NCI-H82 treated with DMSO at 0.1 percent for 48 hours (cell line): Measurements from ENCODE around the gene WDHD1.
"Not testable (repeated sequence)": the region's sequence is repeated elsewhere in the genome, so short reads cannot be mapped to it uniquely, and the experiment has no call there.

Source experiments
- DNase-seq: peaks from one replicate; lab custom pipeline; 2025; ENCODE audit not compliant: unreplicated experiment; lab: John Stamatoyannopoulos, UW

Gene WDHD1

DNA sequence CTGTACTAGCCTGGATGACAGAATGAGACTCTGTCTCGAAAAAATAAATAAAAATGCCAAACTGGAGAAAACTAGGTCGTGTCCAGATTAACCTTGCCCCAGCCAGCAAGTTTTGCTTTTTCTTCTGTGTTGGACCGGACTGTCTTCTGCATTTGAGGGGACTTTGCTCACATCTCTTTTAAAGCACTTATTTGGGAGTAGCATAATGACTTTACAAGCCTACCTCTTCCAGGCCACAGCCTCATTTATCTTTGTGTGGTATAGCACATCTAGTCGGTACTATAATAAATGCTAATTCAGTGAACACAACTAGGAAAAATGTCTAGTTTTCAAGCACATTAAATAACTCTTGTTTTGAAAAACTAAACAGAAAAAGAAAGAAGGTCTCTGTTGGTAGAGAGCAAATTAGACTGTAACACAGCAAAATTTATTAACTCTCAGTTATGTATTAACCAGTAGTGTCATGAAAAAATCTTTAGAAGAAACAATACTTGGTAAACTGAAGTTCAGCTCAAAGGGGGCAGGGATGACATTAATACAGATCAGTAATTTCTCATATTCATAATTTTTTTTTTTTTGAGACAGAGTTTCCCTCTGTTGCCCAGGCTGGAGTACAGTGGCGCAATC is 52.0 kb downstream of the WDHD1 start:
- DNase-seq: no peak

DNA sequence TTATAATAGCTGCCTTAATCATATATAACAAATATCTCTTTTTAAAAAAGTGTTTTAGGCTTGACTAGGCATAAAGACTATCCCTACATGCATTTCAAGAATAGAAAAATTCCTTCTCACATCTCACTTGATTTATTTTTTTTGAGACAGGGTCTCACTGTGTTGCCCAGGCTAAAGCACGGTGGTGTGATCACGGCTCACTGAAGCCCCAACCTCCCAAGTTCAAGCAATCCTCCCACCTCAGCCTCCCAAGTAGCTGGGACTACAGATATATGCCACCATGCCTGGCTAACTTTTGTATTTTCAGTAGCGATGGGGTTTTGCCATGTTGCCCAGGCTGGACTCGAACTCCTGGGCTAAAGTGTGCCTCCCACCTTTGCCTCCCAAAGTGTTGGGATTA is 59.4 kb downstream of the WDHD1 start:
- no peak for DNase-seq

DNA sequence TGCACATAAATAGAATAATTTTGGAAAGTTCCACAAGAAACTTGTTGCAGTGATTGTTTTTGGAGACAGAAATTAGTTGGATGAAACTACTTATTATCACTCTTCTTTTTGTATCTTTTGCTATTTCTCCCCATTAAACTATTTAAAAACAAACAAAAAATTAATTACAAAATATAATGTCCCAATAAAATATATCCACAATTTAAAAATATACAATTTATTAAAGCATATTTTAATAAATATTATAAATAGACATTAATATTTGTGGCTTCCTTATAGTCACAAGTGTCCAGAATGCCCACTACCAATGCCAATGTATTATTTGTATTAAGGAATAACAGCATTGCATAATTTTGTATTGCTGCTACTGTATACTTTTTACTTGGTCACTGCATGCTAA is 71.8 kb downstream of the WDHD1 start:
- DNase-seq: no peak

DNA sequence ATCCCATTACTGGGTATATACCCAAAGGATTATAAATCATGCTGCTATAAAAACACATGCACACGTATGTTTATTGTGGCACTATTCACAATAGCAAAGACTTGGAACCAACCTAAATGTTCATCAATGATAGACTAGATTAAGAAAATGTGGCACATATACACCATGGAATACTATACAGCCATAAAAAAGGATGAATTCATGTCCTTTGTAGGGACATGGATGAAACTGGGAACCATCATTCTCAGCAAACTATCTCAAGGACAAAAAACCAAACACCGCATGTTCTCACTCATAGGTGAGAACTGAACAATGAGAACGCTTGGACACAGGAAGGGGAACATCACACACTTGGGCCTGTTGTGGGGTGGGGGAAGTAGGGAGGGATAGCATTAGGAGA is 73.3 kb downstream of the WDHD1 start:
- DNase-seq: not testable (repeated sequence)

DNA sequence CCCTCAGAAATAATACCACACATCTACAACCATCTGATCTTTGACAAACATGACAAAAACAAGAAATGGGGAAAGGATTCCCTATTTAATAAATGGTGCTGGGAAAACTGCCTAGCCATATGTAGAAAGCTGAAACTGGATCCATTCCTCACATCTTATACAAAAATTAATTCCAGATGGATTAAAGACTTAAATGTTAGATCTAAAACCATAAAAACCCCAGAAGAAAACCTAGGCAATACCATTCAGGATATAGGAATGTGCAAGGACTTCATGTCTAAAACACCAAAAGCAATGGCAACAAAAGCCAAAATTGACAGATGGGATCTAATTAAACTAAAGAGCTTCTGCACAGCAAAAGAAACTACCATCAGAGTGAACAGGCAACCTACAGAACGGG is 74.1 kb downstream of the WDHD1 start:
- not testable (repeated sequence) for DNase-seq

DNA sequence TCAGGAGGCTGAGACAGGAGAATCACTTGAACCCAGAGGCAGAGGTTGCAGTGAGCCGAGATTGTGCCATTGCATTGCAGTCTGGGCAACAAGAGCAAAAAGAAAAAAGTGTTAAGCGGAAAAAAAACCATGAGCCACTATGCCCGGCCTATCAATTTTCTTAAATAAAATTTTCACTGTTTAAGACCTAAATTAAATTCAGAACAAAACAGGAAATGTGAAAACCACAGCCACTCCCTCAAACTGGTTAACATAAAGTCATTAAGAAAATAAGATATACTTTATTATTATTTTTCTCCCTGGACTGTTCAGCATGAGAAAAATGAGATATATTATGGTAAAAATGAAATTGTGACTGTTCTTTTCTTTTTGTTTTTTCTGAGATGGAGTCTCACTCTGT is 79.7 kb downstream of the WDHD1 start:
- DNase-seq: no peak

DNA sequence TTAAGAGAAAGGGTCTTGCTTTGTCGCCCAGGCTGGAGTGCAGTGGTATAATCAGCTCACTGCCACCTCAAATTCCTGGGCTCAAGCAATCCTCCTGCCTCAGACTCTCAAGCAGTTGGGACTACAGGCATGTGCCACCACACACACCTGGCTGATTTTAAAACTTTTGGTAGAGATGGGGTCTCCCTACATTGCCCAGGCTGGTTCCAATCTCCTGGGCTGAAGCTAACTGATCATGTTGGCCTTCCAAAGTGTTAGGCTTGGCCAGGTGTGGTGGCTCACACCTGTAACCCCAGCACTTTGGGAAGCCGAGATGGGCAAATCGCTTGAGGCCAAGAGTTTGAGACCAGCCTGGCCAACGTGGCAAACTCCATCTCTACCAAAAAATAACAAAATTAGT is 80.4 kb downstream of the WDHD1 start:
- no peak for DNase-seq

DNA sequence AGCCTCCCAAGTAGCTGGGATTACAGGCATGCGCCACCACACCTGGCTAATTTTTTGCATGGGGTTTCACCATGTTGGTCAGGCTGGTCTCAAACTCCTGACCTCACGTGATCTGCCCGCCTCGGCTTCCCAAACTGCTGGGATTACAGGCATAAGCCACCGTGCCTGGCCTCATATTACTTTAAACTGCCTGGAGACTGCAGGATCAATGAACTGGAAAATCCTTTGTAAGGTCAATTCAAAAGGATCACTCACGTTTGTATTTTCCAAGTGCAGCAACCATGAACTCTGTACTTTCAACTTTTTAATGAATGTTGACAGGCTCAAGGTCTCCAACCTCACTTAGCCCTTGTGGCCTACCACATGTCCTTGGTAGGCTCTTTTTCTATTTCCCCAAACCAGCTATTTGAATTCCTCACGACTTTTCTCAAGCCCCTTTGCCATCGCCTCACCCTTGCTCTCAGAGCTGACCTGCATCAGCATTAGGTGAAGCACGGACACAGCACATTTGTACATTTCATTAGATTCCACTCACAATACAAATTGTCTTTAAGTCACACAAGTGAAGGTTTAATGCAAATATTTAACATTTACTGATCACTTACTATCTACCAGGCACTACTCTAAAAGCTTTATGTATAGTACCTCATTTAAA is 82.0 kb downstream of the WDHD1 start:
- no peak for DNase-seq

DNA sequence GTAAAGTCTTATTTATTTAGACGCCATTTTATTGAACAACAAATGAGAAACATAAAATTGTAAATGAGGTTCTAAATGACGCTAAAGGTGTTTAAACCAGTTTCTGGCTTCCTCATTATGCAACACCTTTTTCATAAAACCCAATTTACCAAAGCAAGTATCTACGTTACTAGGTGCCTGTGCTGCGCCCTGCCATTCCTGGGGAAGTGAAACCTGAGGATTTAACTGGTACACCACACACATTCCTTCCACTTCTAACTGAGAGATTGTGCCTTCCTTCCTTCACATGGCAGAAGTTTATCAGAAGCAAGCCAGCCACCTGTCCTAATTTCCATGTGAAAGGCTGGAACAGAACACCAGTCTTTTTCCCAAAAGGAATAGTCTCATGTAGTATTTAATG is 84.0 kb downstream of the WDHD1 start:
- no peak for DNase-seq

DNA sequence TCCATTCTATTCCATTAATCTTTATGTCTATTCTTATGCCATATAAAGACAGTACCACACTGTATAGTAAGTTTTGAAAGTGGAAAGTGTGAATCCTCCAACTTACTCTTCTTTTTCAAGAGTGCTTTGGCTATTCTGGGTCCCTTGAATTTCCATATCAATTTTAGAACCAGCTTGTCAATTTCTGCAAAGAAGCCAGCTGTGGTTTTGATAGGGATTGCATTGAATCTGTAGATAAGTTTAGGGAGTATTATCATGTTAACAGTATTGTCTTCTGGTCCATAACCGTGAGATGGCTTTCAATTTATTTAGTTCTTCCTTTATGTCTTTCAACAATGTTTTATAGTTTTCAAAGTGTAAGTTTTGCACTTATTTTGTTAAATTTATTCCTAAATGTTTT is 90.1 kb downstream of the WDHD1 start:
- no peak for DNase-seq

DNA sequence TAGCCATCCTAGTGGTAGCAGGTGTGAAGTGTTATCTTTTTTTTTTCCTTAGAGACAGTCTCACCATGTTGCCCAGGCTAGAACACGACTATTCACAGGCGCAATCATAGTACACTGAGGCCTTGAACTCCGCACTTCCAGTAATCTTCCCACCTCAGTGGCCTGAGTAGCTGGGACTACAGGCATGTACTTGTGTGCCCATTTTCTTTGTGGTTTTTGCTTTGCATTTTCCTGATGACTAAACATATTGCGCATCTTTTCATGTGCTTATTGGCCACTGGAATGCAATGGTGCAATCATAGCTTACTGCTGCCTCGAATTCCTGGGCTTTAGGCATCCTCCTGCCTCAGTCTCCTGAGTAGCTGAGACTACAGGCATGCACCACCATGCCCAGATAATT is 90.9 kb downstream of the WDHD1 start:
- DNase-seq: no peak

DNA sequence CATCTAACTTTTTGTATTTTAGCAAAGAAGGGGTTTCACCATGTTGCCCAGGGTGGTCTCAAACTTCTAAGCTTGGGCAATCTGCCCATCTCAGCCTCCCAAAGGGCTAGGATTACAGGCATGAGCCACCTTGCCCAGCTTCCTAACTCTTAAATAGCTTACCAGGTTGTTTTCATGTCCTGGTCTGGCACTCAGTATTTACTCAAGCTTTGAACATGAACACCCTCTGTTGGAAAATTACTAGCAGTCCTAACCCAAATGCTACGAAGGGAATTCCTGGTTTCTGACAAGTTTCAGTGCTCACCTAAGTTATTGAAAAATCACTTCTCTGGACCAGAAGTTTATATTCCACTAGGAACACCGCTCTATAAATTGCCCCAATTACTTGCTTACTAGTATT is 91.8 kb downstream of the WDHD1 start:
- DNase-seq: no peak

DNA sequence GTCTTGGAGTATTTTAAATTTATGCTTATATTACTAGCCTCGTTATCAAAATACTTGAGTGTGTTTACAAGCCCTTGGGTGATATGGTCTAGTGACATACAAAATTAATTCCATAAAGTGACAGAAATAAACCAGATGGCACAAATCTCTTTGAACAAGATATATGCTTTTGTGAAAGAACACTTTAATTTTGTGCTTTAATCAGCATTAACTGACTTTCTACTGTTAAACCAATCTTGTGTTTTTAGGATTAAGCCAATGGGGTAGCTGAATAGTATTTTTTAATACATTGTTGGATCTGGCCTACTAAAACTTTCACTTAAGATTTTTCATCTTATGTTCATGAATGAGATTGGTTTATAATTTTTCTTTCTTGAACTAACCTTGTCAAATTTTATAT is 93.9 kb downstream of the WDHD1 start:
- DNase-seq: no peak

DNA sequence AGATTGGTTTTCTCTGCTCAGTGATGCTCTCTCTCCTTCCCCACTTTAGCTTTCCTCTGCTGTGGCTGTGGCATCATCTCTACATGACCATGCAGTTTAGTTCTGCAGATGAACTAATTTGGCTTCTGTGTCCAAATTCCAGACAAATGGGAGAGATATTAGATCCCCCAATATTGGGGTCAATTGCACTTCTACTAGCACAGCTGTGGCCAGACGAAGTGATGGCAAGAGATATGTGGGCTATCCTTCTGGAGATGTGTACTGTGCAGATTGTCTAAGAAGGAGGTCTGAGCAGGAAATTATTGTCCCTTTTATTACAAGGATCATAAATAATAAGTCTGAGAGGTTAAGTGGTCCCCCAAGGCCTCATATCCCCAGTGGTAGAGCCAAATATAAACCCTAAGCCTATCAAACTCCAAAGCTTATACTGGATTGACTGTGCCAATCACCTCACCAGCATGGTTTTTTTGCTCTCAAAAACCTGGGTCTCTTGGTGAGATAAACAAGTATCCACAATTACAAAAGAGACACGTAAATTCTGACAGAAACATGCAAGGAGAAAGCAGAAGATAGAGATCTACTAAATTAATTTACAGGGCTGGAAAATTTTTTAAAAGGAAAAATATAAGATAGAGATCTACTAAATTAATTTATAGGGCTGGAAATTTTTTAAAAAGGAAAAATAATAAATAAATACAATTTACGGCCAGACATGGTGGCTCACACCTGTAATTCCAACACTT is 95.1 kb downstream of the WDHD1 start:
- no peak for DNase-seq

DNA sequence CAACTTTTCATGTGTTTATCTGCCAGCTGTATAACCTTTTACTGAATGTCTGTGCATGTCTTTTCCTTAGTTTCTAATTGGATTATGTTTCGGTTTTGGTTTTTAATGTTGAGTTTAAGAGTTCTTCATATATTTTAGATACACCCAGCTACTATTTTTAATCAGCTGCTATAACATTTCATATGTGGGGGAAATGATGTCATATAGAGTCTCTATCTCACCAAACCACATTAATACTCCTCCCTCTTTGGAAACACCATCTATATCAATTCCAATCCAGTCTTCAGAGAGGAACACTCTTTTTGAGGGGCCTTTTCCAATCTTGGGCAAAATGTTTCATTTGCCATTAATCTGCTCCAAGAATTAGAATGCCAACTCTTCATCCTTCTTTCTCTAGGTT is 95.8 kb downstream of the WDHD1 start:
- no peak for DNase-seq

DNA sequence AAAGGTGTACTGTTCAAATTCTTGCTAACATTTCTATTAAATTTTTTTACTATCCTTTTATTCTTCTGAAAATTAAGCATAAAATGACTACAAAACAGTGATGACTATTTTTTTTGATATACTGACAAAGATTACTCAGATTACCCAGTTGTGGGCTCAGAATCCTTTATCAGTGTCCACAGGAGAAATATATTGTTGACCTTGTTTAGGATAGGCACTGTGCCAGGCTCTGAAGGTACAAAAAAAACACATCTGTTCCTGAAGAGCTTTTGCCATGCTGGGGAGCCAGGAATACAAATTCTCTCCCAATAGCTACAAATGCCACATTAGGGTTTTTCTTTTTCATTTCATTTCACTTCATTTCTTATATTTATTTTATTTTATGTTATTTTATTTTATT is 97.3 kb downstream of the WDHD1 start:
- DNase-seq: no peak

DNA sequence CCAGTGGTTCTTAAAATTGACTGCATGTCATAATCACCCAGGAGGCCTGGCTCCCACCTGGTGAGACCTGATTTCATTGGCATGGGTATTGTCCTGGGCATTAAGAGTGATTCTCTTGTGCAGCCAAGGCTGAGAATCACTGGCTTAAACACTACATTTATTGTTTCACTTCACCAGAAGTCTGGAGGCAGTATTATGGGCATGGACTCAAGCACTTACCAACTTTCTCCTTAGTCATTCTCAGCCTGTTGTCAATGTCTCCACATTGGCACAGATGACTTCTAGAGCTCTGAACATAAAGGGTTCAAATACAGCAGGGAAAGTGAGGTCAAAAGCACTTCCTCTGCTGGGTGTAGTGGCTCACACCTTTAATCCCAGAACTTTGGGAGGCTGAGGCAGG is 98.7 kb downstream of the WDHD1 start:
- no peak for DNase-seq

DNA sequence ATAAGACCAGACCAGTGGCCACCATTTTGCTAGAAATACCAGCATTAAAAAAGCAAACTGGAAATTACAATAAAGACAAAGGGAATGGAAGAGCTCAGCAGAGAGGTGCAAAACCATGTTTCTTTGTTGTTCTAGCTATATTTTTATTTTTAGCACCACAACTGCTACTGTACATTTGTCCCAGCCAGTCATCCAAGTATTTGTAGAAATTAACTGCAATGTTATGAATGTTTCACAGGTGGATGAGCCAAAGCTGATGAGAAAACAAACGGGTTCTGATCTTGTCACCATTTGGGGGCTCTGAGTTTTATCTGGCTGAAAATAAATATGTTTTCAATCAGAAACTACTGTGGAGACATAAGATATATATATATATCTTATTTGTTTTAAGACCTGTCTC is 99.3 kb downstream of the WDHD1 start:
- no peak for DNase-seq

DNA sequence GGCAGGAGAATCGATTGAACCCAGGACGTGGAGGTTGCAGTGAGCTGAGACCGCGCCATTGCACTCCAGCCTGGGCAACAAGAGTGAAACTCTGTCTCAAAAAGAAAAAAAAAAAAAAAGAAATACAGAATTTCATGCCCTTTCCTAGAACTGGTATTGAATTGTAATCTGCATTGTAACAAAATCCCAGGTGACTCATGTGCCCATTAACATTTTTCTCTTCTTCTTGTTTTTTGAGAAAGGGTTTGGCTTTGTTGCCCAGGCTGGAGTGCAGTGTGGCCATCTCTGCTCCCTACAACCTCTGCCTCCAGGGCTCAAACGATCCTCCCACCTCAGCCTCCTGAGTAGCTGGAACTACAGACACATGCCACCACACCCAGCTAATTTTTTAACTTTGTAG is 100.3 kb downstream of the WDHD1 start:
- DNase-seq: not testable (repeated sequence)

DNA sequence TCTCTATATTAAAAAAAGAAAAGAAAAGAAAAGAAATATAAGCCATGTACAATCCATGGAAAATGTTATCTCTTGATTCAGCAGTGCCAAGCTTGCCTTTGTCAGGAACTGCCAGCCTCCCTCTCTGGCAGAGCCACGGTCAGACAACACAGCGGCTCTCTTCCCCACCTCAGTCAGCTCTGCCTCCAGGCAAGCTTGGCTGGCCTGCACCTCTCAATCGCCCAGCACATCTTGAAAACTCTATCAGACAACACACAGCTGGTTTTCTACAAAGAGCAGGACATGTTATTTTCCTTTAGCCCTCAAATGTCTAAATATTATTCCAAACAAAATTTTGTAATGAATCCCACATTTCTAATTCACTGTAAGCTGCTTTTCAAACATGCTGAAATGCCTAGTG is 104.3 kb downstream of the WDHD1 start:
- DNase-seq: no peak

DNA sequence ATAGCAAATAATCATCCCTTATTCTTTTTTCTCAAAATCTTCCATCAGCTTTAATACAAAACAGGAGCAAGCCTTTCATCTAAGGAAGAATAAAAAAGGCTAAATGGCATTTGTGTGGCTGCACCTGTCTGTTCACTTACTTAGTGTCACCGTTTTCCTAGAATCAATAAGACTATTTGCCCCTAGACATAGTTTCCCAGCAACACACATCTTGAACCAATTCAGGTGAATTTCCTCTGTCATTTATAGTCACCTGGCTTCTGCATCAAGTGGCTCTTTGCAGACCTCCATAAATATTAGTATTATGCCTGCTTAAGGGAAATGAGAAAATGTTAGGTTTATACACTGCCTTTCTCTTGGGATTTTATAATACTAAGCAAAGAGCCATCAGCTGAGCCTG is 106.8 kb downstream of the WDHD1 start:
- DNase-seq: no peak

DNA sequence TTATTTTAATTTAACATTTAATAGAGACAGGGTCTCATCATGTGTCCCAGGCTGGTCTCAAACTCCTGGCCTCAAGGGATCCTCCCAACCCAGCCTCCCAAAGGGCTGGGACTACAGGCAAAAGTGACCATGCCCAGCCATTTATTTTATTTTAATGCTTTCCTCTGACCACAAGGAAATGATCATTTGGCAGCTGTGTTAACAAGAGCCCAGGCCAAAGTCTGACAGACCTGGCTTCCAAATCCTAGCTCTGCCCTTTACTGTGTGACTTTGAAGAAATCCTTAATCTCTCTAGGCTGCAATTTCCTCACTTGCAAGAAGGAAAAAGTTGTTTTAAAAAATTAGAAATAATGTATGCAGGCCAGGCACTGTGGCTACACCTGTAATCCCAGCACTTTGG is 107.6 kb downstream of the WDHD1 start:
- DNase-seq: no peak

DNA sequence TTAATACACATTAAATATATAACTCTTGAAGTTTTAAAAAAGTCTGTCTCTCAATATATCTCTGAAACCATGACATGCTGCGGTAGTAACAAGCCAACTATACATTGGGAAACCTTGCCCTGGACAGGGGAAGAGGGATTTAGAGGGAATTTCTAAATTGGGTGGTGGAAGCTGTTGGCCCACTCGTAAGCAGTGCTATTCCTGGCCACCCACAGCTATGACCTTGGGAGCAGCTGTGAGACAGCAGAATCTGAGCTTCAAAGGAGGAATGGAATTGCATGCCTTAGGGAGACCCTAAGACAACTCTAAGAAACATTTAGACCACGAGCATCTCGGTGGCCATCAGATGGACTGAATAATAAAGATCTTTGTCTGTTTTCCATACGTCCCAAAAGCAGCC is 108.5 kb downstream of the WDHD1 start:
- no peak for DNase-seq
